Activated CD8-positive, alpha-beta memory T cell treated with anti-CD3 and anti-CD28 coated beads, Interleukin-2, amount 50 U/mL, for 24 hours (primary cell): Measurements from ENCODE around the gene PRDM11.

Experiments
- DNase-seq: peaks from one replicate; pipeline ENCODE4 v3.0.0-alpha.2; 2020; ENCODE audit errors: extremely low read depth

PRDM11 gene

GRCh38 chr11:45209891-45210699 is 63.7 kb downstream of the PRDM11 start:
- DNase-seq: no peak

- no peak for DNase-seq
Observed at GRCh38 chr11:45210846-45211245, 64.4 kb downstream of the PRDM11 start.

GRCh38 chr11:45211732-45212131 is 65.3 kb downstream of the PRDM11 start:
- no peak for DNase-seq

- no peak for DNase-seq
Observed at GRCh38 chr11:45212566-45213315, 66.3 kb downstream of the PRDM11 start.

GRCh38 chr11:45213316-45213665 is 66.9 kb downstream of the PRDM11 start:
- DNase-seq: no peak

GRCh38 chr11:45213717-45214116 is 67.3 kb downstream of the PRDM11 start:
- no peak for DNase-seq

- DNase-seq: no peak
Observed at GRCh38 chr11:45215098-45215865, 68.8 kb downstream of the PRDM11 start.

GRCh38 chr11:45216031-45216430 is 69.6 kb downstream of the PRDM11 start:
- no peak for DNase-seq

GRCh38 chr11:45216901-45217300 is 70.5 kb downstream of the PRDM11 start:
- DNase-seq: no peak

- DNase-seq: no peak
Observed at GRCh38 chr11:45217991-45218390, 71.6 kb downstream of the PRDM11 start.

GRCh38 chr11:45218705-45219104 is 72.3 kb downstream of the PRDM11 start:
- DNase-seq: no peak

GRCh38 chr11:45219411-45219810 is 73.0 kb downstream of the PRDM11 start:
- DNase-seq: no peak

- no peak for DNase-seq
Observed at GRCh38 chr11:45223496-45223895, 77.1 kb downstream of the PRDM11 start.

- DNase-seq: no peak
Observed at GRCh38 chr11:45224766-45225165, 78.3 kb downstream of the PRDM11 start.

- DNase-seq: no peak
Observed at GRCh38 chr11:45225277-45225676, 78.8 kb downstream of the PRDM11 start.

- DNase-seq: no peak
Observed at GRCh38 chr11:45225961-45226871, 79.8 kb downstream of the PRDM11 start.

- DNase-seq: no peak
Observed at GRCh38 chr11:45226901-45227300, 80.5 kb downstream of the PRDM11 start.

GRCh38 chr11:45227836-45228235 is 81.4 kb downstream of the PRDM11 start:
- DNase-seq: no peak

GRCh38 chr11:45229401-45230020 is 83.1 kb downstream of the PRDM11 start:
- no peak for DNase-seq

- no peak for DNase-seq
Observed at GRCh38 chr11:45232341-45233080, 86.1 kb downstream of the PRDM11 start.
